Right lobe of liver (tissue), 4 donors: ENCODE measurements around the gene ZNF804A.

ENCODE experiments used
- CTCF ChIP-seq, 4 donors: fragments of 200-600 bp in 3 of 4; fragments of 450-650 bp in 1 of 4; IDR thresholded peaks; one replicate each; pipeline versions ENCODE4 v1.5.1 to v1.8.0; 2016 to 2022; ENCODE audit warnings: antibody characterized with exemption in 4 of 4, mild to moderate bottlenecking in 2 of 4
- POLR2A ChIP-seq: fragments of 450-650 bp; IDR thresholded peaks from one replicate; pipeline ENCODE4 v1.6.1; 2017; ENCODE audit warnings: antibody characterized with exemption, mild to moderate bottlenecking
- donor health status: DM: no; HTN: no; CAD: no.
- donor health status: DM: no; HTN: no; CAD: no.
- donor health status: DM: no; HTN: yes; CAD: no.

GRCh38 chr2:184602734-184603133 lies 4.4 kb downstream of the ZNF804A start:
- TF ChIP-seq POLR2A (no peak), CTCF (IDR thresholded peaks at IDR 0.05) (no peak)
